Psoas muscle (tissue), 8 donors: ENCODE measurements around the gene CCDC12. TPM values are rescaled to one million over a fixed set of nuclear protein-coding genes. Genes with fewer than 3 reads are reported as not detected.

Experiments
- ATAC-seq, 4 donors: fragments of 200-7000 bp; cut with Tn5 transposase; one replicate each; pipeline ENCODE4 v1.9.1; 2020; ENCODE audit warnings: moderate library complexity in 3 of 4, mild to moderate bottlenecking in 2 of 4
- DNase-seq, 2 donors: peaks; one replicate each; pipeline ENCODE4 v3.0.0-alpha.2; 2020
- H3K27ac ChIP-seq: fragments of 200-600 bp; one replicate; pipeline ENCODE4 v1.8.0; 2022
- H3K27me3 ChIP-seq, 3 donors: fragments of 200-600 bp in 1 of 3; one replicate each; pipeline versions ENCODE4 v1.6.1 to v1.8.0; 2013 to 2022; ENCODE audit warnings: low read length in 2 of 3, mild to moderate bottlenecking in 2 of 3, moderate library complexity in 1 of 3; ENCODE audit not compliant: insufficient read depth in 3 of 3
- H3K36me3 ChIP-seq, 2 donors: fragments of 200-600 bp in 1 of 2; one replicate each; pipeline versions ENCODE4 v1.6.1 to v1.8.0; 2013 to 2022; ENCODE audit warnings: low read depth in 1 of 2, mild to moderate bottlenecking in 1 of 2, moderate library complexity in 1 of 2; ENCODE audit not compliant: insufficient read depth in 1 of 2
- H3K4me1 ChIP-seq: fragments of 200-600 bp; one replicate; pipeline ENCODE4 v1.8.0; 2022
- H3K4me3 ChIP-seq: fragments of 200-600 bp; one replicate; pipeline ENCODE4 v1.8.0; 2022; ENCODE audit warnings: mild to moderate bottlenecking
- H3K9me3 ChIP-seq: fragments of 200-600 bp; one replicate; pipeline ENCODE4 v1.8.0; 2022
- CTCF ChIP-seq: fragments of 200-600 bp; IDR thresholded peaks from one replicate; pipeline ENCODE4 v1.8.0; 2022; ENCODE audit warnings: antibody characterized with exemption
- WGBS, 3 donors: extraction: QIAGEN DNeasy Blood & Tissue Kit; methylation state at CpG; one replicate each; pipeline versions ENCODE4 v1.1.6 to v1.1.7; 2013; 5-methylcytosine and 5-hydroxymethylcytosine counted together
- intact Hi-C, 2 donors: fragments of 100-400 bp; cut with DNase I; formaldehyde crosslinking; loops; one replicate each; pipeline versions ENCODE4 v1.11.0 to v1.14.2; 2022
- polyA plus RNA-seq, 3 donors: library from polyadenylated mRNA; stranded (reverse); fragments of 200-250 nt; gene quantifications; one replicate each; pipeline ENCODE4 v1.2.3, GENCODE V29; 2013
- total RNA-seq, 4 donors: library from RNA; stranded (reverse); fragmentation: NEBNext Ultra II Directional in 2 of 4; extraction: Animal tissue kit (Norgen Biotek cat#: 25700) in 2 of 4; gene quantifications; one replicate each; pipeline versions ENCODE4 v1.2.1 to v1.2.4, GENCODE V29; 2021 to 2023
- donor health status: healthy with polysubstance abuse.
- donor health status: DM: no; HTN: no; CAD: no; lungs with moderate emphysema.
- donor health status: Bipolar disorder and iron deficiency.
- donor health status: healthy.
- donor health status: DM: yes; HTN: yes; CAD: no.
- donor health status: DM: no; HTN: no; CAD: no.
- donor health status: DM: no; HTN: no; CAD: no.
- donor health status: DM: yes; HTN: yes; CAD: no.

The CCDC12 gene
- total and polyA plus RNA-seq, 7 donors, result 25.1 to 69.8 (median 36.4) TPM

- peaks cover 7% of the 10 kb centered on the region for H3K4me1 ChIP-seq
- no peaks in the 10 kb centered on the region for H3K9me3 ChIP-seq
- peaks cover 0 to 37% of the 10 kb centered on the region in 2 donors for H3K36me3 ChIP-seq
- no peak for TF ChIP-seq CTCF
- ATAC-seq (no peak), DNase-seq (no peak)
- intact Hi-C loops, result no loop called here
- no peak overlapping the region for H3K27ac ChIP-seq
- 78 to 90% (median 84%) methylated on average over 3 of the region's 3 CpGs for WGBS, 3 donors
- H3K27me3 ChIP-seq, result no peaks in the 10 kb centered on the region
- H3K4me3 ChIP-seq, result no peak overlapping the region
These were observed 30.5 kb upstream of the CCDC12 start for GRCh38 chr3:47007001-47007400.

DNA sequence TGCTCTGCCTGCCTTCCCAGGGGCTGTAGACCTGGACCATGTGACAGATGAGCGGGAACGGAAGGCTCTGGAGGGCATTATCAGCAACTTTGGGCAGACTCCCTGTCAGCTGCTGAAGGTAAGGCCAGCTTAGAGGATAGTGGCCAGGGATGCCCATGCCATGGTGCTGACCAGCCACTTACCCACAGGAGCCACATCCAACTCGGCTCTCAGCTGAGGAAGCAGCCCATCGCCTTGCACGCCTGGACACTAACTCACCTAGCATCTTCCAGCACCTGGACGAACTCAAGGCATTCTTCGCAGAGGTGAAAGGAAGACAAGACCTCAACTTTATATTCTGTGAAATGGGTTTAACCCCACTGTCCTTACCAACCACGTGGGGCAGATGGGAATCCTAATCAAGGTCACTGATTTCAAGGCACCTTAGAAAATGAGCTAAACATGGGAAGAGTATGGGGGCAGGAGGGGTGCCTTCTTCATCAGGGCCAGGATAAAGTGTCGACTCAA, 29.7 kb upstream of the CCDC12 start:
- no peak for ATAC-seq
- H3K36me3 ChIP-seq, result peaks cover 0 to 45% of the 10 kb centered on the region in 2 donors
- H3K4me3 ChIP-seq, result no peak overlapping the region
- 82 to 91% (median 90%) methylated on average over 9 of the region's 9 CpGs for WGBS, 3 donors
- no peaks in the 10 kb centered on the region for H3K27me3 ChIP-seq
- H3K4me1 ChIP-seq, result peaks cover 7% of the 10 kb centered on the region
- no peak for TF ChIP-seq CTCF
- no peak overlapping the region for H3K27ac ChIP-seq
- intact Hi-C loops, result no loop called here
- DNase-seq, result no peak
- no peaks in the 10 kb centered on the region for H3K9me3 ChIP-seq

GRCh38 chr3:47005212-47006144, 28.9 kb upstream of the CCDC12 start:
- Histone ChIP-seq H3K4me3 (no peak overlapping the region), H3K36me3 (peaks cover 0 to 52% of the 10 kb centered on the region in 2 donors), H3K9me3 (no peaks in the 10 kb centered on the region), H3K27ac (no peak overlapping the region), H3K4me1 (peaks cover 7% of the 10 kb centered on the region), H3K27me3 (no peaks in the 10 kb centered on the region)
- TF ChIP-seq CTCF, result no peak
- WGBS, 3 donors, result 74 to 80% (median 78%) methylated on average over 30 to 32 of the region's 32 CpGs
- DNase-seq (peak; percentile 17 to 55), ATAC-seq (no peak)
- intact Hi-C loops, result no loop called here

DNA sequence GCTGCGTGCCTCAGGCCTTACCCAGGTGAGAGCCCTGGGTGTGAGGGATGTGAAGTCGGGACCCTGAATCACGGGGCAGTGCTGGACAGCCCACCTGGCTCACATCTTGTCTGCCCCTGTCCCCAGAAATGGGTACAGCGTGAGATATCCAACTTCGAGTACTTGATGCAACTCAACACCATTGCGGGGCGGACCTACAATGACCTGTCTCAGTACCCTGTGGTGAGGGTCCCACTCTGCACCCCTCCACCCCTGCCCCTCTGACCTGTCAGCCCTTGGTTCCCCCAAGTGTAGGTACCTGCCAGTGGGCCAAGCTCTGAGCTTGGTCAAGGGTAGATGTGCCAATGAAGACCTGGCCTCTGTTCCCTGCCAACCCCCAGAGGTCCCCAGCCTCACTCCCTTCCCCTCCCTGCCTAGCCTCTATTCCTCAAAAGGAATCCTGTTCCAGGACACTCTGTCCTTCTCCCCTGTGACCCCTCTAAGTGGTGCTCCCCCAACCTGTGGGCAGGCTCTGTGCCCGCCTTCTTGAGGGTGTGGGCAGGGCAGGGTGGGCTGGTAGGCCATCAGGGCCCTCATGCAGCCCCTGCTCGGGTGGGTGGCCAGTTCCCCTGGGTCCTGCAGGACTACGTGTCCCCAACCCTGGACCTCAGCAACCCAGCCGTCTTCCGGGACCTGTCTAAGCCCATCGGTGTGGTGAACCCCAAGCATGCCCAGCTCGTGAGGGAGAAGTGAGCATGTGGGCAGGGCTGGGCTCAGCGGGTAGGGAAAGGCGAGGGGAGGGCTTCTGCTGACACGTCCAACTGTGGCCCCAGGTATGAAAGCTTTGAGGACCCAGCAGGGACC, 28.0 kb upstream of the CCDC12 start:
- DNase-seq (peak; percentile 13 to 47), ATAC-seq (no peak)
- H3K4me3 ChIP-seq, result no peak overlapping the region
- H3K36me3 ChIP-seq, result peaks cover 0 to 59% of the 10 kb centered on the region in 2 donors
- no peaks in the 10 kb centered on the region for H3K9me3 ChIP-seq
- no peak for TF ChIP-seq CTCF
- H3K4me1 ChIP-seq, result peaks cover 7% of the 10 kb centered on the region
- WGBS, 3 donors, result 93 to 95% (median 95%) methylated on average over 17 of the region's 17 CpGs
- intact Hi-C loops, result no loop called here
- H3K27me3 ChIP-seq, result no peaks in the 10 kb centered on the region
- H3K27ac ChIP-seq, result no peak overlapping the region
